T-helper 2 cell treated with Interferon-gamma antibody and Interleukin-4, amounts not matched to agents 100 ng/mL and 5 ng/mL, for 36 hours (primary cell): ENCODE results near the gene MIOS. TPM values are rescaled to one million over a fixed set of nuclear protein-coding genes. Genes with fewer than 3 reads are reported as not detected.

Source experiments
- intact Hi-C: fragments of 100-400 bp; cut with micrococcal nuclease; formaldehyde crosslinking; loops from one replicate; pipeline ENCODE4 v1.15.1; 2023
- total RNA-seq: library from RNA; stranded (reverse); gene quantifications from 2 replicates; pipeline ENCODE4 v1.2.3, GENCODE V29; 2022

Gene MIOS
- 17.5 and 18.2 TPM in 2 replicates for total RNA-seq

DNA sequence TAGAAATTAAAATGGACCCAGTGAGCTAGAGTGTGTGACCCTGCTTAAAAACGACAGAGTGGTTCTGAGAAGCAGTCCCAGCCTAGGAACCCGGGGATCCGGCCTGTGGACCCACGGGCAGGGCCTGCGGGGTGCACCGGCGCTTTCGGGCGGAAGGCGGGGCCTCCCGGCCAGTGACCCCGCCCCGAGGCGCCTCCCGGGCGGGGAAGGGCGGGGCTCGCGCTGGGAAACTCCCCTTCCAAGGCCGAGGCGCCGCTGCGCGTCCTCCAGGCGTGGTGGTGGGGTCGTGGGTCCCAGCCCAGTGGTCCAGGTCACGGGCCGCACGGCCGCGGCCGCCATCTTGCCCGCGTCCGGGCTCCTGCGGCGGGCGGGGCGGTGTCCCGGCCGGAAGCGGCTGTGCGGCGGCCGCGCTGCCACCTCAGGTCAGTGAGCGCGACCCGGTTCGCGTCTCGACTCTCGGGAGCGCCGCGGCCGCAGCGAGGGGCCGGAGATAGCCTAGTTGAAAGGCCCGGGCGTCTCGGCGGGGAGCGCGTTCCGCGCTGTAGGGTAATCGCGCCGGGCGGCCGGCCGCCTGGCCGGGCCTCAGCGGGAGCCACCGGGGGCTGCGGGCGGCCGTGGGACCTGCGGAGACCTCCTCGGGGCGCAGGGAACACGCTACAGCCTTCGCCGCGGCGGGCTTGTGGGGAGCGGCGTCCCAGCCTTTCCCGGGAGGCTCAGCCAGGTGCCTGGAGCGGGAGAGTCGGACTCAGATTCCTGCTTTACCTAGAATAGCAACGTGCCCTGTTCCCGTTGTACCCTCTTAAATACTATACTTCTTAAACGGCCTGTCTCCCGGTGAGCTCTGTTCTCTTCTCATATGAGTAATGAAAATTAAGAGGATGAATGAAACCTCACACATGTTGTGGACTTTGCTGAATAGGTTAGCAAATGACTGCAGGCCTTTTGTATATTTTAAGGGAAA lies at the start of gene MIOS:
Gene MIOS (plus strand): TSS at position 234 of the 961 bp plus-strand sequence. CDS start 5,592 bp downstream, outside the sequence.
- intact Hi-C loops, result loop anchor here (1.0 to 5.0 kb wide), 5 partner anchors 11 to 401 kb away; partner anchors contain the start of genes C1GALT1, GLCCI1 and UMAD1

DNA sequence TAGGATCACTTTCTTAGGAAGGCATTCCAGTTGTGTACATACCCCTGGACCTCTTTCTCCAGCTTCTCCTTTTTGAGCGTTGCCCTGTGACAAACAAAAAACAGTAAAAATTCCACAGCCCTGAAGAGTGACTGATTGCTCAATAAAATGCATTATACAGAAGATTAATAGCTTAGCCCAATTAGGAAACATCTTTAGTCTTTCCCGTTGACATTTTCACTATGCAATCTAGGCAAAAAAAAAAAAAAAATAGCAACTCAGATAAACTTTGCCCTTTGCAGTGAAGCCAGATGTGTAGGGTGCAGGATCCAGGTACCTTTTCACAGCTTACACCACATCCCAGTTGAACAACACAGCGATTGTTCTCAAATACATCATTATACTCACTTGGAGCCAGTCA lies 48.9 kb upstream of the MIOS start:
- intact Hi-C loops, result no loop called here

DNA sequence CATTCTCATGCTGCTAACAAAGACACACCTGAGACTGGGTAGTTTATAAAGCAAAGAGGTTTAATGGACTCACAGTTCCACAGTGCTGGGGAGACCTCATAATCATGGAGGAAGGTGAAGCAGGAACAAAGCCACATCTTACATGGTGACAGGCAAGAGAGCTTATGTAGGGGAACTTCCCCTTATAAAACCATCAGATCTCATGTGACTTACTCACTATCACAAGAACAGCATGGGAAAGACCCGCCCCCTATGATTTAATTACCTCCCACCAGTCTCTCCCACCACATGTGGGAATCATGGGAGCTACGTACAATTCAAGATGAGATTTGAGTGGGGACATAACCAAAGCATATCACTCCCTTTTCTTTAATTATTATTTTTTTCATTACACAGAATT lies 47.6 kb upstream of the MIOS start:
- intact Hi-C loops, result no loop called here

DNA sequence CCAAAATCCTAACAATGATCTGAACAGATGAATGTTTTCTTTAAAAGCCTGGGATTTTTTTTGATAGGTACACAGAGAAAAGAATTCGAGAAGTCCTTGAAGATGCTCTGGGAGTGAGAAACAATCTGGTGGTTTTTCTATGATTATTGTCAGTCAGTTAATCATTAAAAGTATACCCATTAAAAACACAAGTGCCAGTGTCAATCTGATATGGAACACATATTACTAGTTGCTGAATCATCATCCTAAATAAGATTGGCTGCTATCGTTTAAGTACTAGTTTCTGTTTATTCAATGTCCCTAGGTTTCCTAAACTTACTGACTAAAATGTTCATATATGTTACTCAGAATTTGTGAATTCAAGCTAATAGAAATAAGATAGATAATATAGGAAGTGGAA lies 47.2 kb upstream of the MIOS start:
- intact Hi-C loops, result no loop called here

DNA sequence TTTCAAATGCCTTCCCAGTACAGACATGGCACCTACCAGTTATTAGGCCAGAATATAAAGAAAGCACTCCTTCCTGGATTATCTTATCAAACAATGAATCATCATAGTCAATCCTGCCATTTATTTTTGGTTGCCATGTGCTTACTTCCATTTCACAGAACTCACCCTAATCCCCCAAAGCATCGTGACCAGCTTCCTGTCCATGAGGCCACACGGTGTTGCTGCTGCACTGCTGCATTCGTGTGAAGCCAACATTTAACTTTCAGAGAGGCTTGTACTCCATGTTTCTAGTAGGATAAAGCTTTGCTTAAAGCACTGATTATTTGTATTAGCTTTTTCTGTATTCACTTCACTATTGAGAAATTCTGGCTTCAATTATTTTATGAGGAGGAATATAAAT lies 45.4 kb upstream of the MIOS start:
- intact Hi-C loops, result no loop called here

DNA sequence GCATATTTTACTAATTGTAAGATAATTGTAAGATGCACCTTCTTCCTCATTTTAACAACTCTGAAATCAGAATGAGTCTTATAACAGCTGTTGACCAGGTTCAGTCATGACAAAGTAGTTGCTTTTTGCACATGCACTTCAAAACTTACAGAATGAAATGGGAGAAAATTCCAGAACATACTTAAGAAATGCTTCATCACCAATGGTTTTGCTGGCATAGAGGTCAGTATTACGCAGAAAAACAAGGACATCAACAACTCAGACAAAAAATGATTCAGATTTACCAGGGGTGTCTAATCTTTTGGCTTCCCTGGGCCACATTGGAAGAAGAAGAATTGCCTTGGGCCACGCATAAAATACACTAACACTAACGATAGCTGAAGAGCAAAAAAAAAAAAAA lies 44.3 kb upstream of the MIOS start:
- intact Hi-C loops, result no loop called here

DNA sequence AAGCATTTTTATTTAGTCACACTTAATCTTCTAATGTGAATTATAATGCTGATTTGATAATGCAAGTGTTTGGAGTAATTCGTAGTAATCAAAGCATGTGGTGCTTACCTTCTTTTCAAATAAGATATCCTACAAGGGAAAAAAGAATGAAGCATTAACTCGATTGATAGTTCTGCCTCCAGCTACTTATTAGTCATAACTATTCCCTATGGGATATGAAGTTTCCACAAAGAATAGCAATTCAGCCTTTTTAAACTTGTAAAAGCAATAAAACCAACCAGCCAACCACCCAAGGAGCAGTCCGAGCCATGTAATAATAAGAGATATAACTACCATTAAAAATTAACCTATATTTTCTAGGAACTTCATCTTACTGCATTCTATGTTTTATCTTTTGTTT lies 42.6 kb upstream of the MIOS start:
- intact Hi-C loops, result no loop called here

DNA sequence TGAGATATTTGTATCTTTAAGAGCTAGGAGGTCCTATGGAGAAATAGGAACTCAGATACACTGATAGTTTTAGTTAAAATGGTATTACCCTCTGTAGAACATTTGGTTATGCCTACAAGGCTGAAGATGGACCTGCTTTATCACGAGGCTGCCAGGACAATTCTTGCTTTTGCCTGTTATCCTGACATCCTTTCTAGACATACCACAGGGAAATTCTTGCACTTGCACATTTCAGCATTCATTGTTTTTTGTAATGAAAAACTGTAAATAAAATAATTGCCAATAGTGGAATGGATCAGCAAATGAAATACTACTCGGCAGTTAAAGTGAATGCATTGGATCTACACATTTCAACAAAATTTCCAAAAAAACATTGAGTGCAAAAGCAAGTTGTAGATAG lies 40.7 kb upstream of the MIOS start:
- intact Hi-C loops, result no loop called here

DNA sequence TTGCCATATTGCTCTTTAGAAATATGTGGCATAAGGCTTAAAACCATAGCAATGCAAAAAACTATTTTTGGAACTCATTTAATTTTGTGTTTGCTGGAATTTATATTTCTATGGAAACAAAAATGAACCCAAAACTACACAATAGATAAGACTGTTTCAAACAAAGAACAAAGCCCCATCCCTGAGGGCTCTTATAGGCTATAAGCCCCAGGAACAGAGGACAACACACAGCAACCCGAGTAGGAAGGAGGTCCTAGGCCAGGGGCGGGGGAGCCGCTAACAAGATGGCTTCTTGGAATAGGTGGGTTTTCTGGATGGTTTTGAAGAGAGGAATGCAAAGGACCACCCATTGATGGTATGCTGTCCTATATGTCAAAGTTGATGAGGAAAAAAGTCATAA lies 39.6 kb upstream of the MIOS start:
- intact Hi-C loops, result no loop called here

DNA sequence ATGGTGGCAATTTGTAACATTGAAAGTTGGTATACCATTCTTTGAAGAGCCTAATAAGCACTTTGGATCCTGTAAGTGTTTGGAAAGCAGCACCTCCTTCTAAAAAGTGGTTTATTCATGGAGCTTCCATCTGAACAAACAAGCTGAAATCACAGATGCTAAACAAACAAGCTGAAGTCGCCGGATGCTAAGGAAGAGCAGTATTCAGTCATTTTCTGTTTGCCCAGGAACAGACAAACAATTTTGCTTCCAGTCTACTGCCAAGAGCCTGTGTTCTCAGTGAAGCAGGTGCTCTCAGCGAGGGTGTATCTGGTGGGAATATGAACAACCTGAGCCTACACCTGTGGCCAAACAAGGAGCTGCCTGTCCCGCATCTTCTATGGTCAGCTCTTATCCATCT lies 37.4 kb upstream of the MIOS start:
- intact Hi-C loops, result no loop called here

DNA sequence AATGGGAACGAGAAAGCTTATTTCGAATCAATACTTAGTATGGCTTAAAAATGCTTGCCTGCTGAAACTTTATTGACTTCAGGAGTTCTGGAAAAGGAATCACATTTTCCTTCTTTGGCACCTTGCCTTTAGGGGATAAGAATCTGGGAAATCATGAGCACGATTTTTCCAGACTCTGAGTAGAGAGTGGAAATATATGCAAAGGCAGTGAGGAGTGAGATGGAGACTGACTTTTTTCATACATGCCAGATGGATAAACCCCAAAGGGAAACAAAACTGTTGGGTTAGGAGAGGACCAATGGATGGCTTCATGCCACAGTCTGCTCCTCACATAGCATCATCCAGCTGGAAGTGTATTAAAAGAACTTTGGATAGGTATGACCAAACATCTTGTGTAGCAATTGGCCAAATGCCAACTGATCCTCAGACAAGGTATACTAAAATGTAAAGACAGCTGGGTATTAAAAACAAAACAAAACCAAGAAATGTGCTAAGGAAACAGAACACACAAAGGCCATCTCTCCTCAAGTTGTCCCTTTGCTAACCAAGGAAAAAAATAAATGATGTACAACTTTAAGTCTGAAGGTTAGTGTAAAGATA lies 32.8 kb upstream of the MIOS start:
- intact Hi-C loops, result no loop called here

DNA sequence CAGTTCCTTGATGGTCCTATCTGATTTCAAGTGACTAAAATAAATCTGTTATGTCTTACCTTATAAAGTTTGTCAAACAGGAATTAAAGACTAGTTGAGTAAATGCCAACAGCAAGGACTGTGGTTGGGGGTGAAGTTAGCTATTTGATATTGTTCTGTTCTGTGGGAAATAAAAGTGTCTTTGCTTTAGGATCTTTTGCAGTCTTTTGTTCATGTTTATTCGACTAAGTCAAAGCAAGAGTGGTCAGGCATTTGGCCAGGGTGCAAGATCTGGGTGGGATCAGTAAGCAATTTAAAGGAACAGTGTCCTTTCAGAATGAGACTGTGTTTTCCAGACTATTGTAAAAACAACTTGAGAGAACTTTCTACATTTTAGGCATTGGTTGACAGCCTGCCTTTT lies 31.0 kb upstream of the MIOS start, which contains the start of gene COL28A1:
Gene COL28A1 (minus strand): TSS at position 183 of the 400 bp plus-strand sequence. CDS start 2,998 bp downstream, outside the sequence.
- intact Hi-C loops, result no loop called here

DNA sequence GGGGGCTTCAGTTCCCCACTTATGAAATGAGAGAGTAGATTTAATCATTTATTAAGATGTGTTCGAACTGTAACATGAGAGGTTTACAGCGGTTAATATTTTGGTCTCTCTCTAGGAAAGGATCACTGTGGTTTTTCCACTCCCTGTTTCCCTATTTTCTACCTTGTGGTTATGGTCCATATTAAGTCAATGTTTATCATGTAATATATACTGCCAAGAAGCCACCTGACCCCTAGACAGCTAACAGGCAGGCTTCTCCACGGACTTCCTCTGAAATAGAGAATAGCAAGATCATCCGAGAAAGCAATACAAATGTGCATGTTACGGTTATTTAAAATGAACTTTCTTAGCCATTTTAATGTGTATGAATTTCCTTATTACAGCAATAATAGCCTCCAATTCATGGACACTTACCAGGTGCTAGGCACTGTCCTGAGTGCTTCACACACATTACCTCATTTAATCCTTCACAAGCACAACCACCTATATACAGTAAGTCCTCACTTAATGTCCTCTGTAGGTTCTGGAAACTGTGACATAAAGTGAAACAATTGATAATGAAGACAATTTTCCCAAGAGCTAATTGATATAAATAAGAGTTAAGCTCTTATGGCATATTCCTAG lies 30.2 kb upstream of the MIOS start:
- intact Hi-C loops, result no loop called here

DNA sequence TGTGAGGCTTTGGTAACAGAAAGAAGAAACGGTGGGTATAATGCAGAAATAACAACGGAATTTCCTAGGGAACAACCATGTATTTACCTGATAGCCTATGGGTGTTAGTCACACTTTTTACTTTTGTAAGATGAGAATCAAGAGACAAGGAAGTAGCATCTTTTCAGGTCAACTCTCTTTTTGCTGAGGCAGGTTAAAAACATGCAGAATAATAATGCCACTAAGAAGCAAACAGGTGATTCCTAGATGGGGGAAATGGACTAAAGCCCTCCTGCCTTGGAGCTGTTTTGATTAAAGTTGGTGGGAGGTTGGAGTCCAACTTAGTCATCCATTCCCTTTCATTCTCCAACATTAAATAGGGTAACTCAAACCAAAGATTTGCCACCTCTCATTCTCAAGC lies 29.0 kb upstream of the MIOS start:
- intact Hi-C loops, result no loop called here

DNA sequence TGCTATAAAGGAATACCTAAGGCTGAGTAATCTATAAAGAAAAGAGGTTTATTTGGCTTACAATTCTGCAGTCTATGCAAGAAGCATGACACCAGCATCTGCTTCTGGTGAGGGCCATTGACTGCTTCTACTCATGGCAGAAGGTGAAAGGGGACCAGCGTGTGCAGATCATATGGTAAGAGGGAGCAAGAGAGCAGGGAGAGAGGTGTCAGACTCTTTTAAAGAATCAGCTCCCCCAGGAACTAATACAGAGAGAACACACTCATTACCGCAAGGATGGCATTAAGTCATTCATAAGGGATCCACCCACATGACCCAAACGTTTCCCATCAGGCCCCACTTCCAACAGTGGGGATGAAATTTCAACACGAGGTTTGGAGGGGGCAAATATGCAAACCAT lies 27.5 kb upstream of the MIOS start:
- intact Hi-C loops, result no loop called here

DNA sequence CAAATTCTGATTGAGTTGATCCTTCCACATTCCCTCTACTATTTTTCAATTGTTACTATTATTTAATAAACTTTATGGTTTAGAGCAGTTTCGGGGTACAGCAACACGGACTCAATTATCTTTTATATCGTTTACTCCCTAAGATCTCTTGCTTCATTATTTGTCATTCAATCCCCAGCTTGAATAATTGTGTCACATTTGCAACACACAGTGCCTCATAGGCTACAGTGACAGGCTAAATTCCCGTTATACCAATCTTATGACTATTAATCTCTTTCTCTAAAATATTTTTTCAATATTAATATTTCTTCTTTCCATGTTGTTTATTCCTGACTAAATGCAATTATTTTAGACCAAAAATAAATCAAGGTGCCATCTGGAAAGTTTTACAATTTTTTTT lies 27.0 kb upstream of the MIOS start:
- intact Hi-C loops, result loop anchor here (2.0 kb wide), 2 partner anchors 357 to 437 kb away; partner anchors contain the start of gene C1GALT1

DNA sequence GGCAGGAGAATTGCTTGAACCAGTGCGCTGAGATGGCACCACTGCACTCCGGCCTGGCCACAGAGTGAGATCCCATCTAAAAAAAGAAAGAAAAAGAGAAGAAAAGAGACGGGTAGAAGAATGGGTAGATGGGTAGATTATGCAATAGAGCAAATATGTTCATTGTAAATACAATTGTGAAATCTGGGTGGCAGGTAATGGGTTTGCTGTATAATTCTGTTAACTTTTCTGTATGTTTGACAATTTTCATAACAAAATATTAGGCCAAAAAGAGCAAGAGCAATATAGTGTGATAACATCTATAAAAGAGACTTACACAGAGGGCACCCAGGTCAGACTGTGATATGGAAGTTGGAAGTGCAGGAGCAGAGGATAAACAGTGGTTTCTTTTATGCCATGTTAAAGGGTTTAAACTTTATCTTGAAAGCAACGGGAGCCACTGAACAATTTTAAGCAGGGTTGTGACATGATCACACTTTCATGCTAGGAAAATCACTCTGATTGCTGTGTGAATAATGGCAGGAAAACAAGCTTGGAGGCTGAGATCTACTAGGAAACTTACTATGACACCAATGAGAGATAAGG lies 24.3 kb upstream of the MIOS start:
- intact Hi-C loops, result no loop called here

DNA sequence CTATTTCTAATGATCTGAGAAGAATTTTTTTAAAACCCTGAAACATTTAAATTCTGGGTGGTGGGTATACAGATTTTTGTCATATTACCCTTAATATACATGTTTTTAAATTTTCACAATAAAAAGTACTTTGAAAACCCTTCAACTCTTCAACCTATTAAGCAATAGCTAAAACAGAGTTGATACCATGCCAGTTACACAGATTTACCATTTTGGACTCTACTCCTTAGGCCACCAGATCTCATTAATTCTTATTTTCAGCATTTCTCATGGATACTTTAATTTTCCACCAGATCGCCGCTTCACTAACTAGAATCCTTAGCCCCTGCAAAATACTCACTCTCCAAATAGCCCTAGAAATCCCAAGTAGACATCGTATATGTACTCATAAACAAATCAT lies 18.3 kb upstream of the MIOS start:
- intact Hi-C loops, result no loop called here

DNA sequence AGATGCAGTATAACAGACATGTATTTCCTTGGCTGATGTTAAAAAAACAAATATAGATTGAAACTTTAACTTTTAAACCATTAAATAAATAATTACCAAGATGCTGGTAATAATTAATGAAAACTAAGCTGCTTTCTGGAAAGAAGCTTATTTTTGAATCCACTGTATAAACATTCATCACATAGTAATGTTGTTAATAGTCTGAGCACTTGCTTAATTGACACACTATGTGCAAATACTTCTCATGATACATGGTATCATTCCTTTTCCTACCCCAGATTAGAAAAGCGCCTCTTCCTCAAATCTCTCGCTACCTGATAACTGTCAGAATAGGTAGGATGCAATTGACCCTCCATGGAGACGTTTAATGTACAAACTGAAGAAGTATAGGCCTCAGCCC lies 16.0 kb upstream of the MIOS start:
- intact Hi-C loops, result no loop called here

DNA sequence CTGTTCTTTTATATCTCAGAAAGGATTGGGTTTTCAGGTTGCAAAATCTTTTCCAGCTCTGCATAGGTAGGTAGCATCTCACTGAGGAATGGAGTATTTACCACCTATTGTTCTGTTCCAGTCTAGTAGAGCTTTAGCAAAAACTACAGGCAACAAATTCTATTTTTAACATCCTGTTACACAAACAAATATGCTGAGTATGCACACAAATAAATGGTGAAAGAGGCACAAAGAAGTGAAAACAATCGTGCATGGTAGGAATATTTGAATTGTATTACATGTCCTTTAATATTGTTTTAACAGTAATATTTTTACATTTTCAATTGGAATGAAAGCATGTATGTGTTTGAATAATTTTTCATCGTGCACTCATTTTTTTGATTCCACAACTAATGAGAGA lies 14.5 kb upstream of the MIOS start:
- intact Hi-C loops, result no loop called here

DNA sequence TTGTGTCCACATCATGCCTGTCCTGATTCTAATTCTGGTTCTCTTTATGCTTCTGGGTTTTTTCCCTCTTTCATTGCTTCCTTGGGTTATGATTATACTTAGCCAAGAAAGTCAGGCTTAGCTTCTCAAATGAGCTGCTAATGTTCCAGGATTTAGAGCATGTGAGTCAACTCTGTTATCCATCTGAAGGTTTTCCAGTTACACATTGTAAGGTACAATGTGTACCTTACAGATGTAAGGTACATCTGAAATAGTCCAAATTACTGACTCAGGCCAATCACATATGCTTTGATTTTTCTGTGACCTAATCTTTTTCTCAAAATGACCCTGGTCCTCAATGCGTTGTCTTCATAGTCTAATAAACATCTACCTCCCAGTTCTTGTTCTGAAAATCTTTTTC lies 13.3 kb upstream of the MIOS start:
- intact Hi-C loops, result no loop called here

DNA sequence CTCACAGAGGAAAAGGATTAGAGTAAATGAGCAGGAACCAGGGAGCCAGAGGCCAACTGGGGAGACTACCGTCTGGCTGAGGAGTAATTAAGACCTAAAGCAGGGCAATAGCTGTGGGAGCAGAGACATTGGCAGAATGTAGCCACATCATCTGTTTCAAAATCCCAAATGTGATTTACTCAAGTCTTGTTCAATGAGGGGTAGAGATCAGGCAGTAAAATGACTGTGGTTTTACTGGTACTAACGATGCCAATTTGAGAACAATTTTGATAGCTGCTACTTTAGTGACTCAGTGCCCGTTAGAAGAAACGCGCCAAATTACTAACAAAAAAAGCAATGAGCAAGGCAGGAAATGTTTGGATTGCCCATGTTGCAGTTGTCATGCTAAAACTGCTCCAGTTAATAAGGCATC lies 12.7 kb upstream of the MIOS start:
- intact Hi-C loops, result no loop called here
